Brain pericyte (primary cell): ENCODE data around the gene FBXW12.

ENCODE experiments used
- DNase-seq: peaks from one replicate; pipeline ENCODE4 v3.0.0-alpha.2; 2012; ENCODE audit warnings: low read depth, low spot score

FBXW12 gene

DNA sequence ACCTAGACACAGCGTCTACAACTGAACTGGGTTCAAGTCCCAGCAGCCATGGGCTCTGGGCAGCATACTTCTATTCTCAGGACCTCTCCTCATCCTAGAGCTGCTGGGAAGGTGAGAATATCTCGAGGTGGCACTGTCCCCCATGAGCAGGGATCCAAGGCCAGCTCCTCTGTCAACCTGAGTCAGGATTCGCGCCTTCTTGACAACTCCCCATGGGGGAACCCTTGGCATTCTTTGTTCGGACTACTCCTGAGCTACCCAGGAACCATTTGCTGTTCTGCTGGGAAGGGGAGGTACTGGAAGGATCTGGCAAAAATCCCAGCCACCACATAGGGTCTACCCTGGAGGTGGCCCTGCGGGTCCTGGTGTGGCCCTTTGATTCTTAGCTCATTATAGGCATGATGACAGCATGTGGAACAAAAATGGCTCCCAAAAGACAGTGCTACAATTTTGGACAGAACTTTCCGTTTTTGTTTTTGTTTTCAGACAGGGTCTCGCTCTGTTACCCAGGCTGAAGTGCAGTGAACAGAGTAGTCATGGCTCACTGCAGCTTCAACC lies 35.6 kb downstream of the FBXW12 start:
- no peak for DNase-seq

- DNase-seq, result no peak
Observed at GRCh38 chr3:48408823-48409281, 36.8 kb downstream of the FBXW12 start.

GRCh38 chr3:48409291-48410201 lies 37.5 kb downstream of the FBXW12 start:
- DNase-seq, result no peak

DNA sequence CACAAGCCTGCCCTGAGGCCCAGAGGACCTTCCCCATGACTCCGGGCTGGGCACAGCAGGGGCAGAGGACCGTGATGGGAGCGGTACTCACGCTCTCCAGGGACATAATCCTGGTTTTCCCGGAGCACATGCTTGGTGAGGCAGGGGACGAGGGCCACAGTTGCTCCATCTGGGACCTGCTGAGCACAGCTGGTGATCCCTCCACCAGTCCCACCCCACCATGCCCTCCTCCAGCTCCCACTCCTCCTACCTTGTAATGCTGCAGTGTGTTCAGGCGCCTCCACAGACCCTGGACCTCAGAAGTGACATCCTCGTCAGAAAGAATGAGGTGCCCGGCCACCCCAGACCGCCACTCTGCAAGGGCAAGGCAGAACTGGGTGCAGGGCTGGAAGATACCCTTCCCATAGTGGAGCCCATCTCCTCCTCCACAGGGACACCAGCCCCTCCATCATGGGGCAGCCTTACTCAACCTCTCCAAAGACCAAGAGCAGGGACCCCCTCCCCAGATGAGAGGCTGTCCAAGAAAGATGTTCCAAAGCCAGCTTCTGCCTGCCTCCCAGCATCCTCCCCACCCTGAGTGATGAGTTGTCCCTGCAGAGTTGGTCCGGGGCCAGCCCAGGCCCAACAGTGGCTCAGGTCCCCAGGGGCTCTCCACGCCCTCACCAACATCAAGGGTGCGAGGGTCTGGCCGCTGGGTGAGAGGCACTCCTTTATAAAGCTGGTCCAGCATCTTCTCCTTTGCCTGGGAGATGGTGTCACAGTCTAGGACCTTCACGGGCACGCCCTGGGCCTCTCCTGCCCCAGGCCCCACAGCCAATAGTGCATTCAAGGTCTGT lies 38.4 kb downstream of the FBXW12 start:
- DNase-seq, result no peak

GRCh38 chr3:48411041-48411588 lies 39.1 kb downstream of the FBXW12 start:
- no peak for DNase-seq

- no peak for DNase-seq
Observed at GRCh38 chr3:48411606-48412374, 39.8 kb downstream of the FBXW12 start.

DNA sequence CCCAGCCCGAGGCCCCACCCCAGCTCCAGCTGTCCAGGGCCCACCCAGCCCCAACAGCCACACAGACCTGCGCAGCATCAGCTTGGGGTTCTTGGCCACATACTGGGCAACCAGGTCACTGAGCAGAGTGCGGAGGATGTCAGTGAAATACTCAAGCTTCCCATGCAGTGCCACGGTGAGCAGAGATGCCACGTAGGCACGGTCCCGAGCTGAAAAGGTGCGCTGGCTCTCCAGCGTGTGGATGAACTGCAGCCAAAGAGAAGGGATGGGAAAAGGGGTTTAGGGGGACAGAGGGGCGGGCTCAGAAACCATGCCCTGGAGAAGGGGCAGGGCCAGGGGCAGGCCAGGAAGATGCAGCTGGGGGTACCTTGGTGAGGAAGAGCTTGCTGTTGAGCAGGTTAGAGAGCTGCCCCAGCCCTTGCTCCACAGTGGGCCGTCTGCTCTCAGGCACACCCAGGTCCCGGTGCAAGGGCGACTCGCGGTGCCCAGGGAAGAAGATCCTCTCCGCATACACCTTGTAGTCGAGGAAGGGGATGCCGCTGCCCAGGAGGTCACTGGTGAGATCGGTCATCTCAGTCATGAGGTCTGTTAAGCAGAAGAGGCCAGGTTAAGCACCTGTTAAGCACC lies 40.5 kb downstream of the FBXW12 start:
- no peak for DNase-seq

DNA sequence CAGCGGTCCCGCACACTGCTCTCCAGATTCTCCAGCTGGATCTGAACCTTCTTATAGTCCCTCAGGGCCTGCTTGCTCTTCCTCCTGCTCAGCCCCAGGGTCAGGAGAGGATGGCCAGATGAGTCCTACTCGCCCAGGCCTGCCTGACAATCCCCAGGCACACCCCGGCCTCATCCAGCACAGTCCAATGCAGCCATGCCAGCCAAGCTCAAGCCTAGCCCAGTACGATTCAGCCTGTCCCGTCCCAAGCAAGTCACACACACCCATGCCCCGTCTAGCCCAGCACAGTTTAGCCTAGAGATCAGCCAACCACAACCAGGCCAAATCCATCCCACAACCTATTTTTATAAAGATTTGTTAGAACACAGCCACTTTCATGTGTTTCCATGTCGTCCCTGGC lies 41.1 kb downstream of the FBXW12 start:
- DNase-seq, result no peak

- no peak for DNase-seq
Observed at GRCh38 chr3:48413611-48414010, 41.6 kb downstream of the FBXW12 start.

DNA sequence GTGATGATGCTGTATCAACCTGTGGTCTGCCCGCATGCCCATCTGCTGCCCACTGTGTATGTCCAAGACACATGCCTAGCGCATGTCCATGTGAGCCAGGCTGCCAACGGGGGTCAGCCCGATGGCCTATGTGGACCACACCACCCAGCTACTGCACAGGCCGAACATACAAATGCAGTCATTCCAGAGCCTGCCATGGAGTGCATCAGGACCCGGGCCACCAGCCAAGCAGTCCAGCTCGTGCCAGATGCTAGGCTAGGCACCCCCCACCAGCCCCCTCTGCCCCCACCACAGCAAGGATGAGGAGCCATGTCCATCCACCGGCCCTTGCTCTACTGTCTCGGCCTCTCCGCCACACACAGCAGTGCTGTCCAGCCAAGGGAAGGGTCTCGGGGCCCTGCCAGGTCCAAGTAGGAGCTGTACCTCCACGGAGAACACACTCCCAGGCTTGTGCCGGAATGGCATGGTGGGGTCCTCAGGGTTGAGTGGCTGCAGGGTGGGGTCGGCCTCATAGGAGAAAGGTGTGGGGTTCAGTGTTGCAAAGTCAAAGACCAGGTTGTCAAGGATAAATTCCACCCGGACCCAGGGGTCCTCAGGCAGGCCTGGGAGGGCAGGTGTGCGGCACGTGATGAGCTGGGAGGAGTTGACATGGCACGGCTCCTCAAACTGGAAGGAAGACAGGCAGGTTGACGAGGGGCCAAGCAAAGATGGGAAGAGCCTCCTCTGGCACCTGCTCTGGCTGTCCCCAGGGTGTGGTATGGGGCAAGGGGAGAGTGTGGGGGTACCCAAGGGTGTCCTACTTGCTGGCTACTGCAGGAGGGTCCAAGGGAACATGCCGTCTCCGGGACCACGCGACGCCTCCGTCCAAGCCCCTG lies 42.6 kb downstream of the FBXW12 start:
- DNase-seq, result no peak

DNA sequence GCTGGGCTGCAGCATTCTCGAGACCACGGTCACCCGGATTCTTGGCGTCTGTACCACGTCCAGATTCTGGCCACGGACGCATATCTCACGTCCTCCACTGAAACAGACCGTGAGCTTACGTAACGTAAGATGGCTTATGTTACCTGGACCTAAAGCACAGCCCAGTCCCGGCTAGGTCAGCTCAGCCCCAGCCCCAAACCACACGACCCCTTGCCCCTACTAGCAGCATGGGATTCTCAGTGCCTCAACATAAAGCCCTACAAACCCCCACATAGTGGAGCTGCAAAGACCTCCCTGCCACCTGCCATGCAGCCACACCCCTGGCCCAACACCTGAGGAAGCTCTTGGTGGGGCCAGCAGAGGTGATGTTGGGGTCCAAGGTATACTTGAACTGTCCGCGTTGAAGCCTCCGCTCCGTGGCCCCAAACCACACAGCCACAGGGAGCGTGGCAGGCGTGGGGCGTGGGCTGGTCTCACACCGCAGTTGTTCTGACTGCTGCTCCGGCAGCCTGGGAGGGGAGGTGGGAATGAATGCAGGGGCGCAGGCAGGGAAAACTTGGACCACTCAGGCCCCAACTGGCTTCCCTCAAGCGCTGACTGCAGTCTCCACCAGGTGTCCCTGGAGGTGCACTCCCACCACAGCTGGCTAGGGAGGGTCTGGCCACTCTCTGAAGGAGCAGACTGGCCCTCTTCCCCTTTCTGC lies 43.4 kb downstream of the FBXW12 start:
- no peak for DNase-seq

GRCh38 chr3:48416091-48416505 lies 44.1 kb downstream of the FBXW12 start:
- no peak for DNase-seq

GRCh38 chr3:48416546-48416945 lies 44.5 kb downstream of the FBXW12 start:
- DNase-seq, result no peak

GRCh38 chr3:48417529-48418108 lies 45.6 kb downstream of the FBXW12 start:
- DNase-seq, result no peak

- DNase-seq, result no peak
Observed at GRCh38 chr3:48418140-48418539, 46.1 kb downstream of the FBXW12 start.

GRCh38 chr3:48418651-48419050 lies 46.6 kb downstream of the FBXW12 start:
- DNase-seq, result no peak

DNA sequence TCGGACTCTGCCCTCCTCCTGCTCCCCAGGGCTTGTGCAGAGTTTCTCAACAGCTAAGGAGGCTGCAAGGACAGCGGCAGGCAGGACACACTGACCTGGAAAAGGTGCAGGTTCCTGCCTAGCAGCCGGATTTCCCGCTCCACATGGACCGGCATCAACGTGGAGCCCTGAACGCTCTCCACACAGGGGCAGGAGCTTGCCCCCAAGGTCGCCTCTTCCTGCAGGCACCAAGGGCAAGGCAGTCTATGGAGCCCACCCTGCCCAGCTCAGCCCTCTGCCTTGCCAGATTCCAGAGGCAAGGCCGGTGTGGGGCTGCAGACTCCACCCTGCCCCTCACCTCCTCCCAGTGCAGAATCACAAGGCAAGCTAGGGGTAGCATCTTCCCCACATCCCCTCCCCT lies 47.1 kb downstream of the FBXW12 start:
- no peak for DNase-seq

DNA sequence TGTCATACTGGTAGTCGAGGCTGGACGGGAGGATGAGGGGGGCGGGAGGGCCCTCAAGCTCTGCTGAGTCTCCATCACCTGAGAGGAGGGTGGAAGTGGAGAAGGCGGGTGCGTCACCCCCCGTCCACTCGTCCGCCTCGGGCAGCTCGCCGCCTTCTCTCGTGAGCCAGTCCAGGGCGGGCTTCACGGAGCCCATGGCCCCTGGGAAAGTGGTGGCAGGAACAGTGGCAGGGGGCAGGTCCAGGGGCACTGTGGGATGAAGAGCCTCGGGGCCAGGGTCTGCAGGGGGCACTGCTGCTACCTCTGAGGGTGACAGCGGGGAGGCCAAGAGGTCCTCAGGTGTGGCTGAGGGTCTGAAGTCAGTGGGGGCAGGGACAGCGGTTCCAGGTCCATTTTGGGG lies 47.6 kb downstream of the FBXW12 start:
- DNase-seq, result no peak

- no peak for DNase-seq
Observed at GRCh38 chr3:48420561-48420960, 48.5 kb downstream of the FBXW12 start.
